OCI-LY7 (cell line): ENCODE results near the gene SOX12. TPM values are rescaled to one million over a fixed set of nuclear protein-coding genes. Genes with fewer than 3 reads are reported as not detected.
A peak's percentile ranks its signal among the peaks of the same experiment; 100 is the strongest.

ENCODE experiments used
- BruUV-seq: library from RNA; stranded (reverse); fragments of 400-500 nt; replicated peaks from 2 replicates; lab custom pipeline; 2021; lab: Mats Ljungman, UMichigan
- CTCF ChIA-PET: fragments of 300-600 bp; sonication (Branson Sonifier 250); formaldehyde crosslinking; loops from one replicate; lab custom pipeline; 2022; ENCODE audit warnings: antibody characterized with exemption; ENCODE audit not compliant: unreplicated experiment; lab: Charles Lee
- POLR2A ChIA-PET: fragments of 300-600 bp; sonication (Branson Sonifier 250); formaldehyde crosslinking; loops from one replicate; lab custom pipeline; 2022; ENCODE audit warnings: antibody characterized with exemption; lab: Charles Lee
- DNase-seq: peaks from one replicate; pipeline ENCODE4 v3.0.0-alpha.2; 2015; ENCODE audit warnings: low spot score
- H2AFZ ChIP-seq: fragments of 200-600 bp; sonication (generic), shearing (Covaris generic); 2 replicates; pipeline ENCODE4 v1.6.1; 2014; ENCODE audit warnings: mild to moderate bottlenecking, antibody characterized with exemption, low read length, moderate library complexity
- H3K27ac ChIP-seq: fragments of 200-600 bp; sonication (generic); 2 replicates; pipeline ENCODE4 v1.5.1; 2014; ENCODE audit warnings: mixed run types, low read depth, mild to moderate bottlenecking, moderate library complexity, low read length, inconsistent platforms; ENCODE audit not compliant: poor library complexity, severe bottlenecking
- H3K36me3 ChIP-seq: fragments of 200-600 bp; sonication (generic); 2 replicates; pipeline ENCODE4 v1.6.1; 2014; ENCODE audit warnings: mild to moderate bottlenecking, antibody characterized with exemption, low read length, moderate library complexity, mixed read lengths; ENCODE audit not compliant: insufficient read depth
- H3K4me1 ChIP-seq: fragments of 200-600 bp; sonication (generic); 2 replicates; pipeline ENCODE4 v1.5.1; 2014; ENCODE audit warnings: mild to moderate bottlenecking, low read length; ENCODE audit not compliant: insufficient read depth, poor library complexity, severe bottlenecking
- H3K4me2 ChIP-seq: fragments of 200-600 bp; sonication (generic); 2 replicates; pipeline ENCODE4 v1.6.1; 2014; ENCODE audit warnings: mild to moderate bottlenecking, low read length
- H3K4me3 ChIP-seq: fragments of 200-600 bp; sonication (generic); 2 replicates; pipeline ENCODE4 v1.5.1; 2014; ENCODE audit warnings: mild to moderate bottlenecking, low read depth, low read length; ENCODE audit not compliant: poor library complexity, severe bottlenecking
- H3K79me2 ChIP-seq: fragments of 200-600 bp; sonication (generic); 2 replicates; pipeline ENCODE4 v1.6.1; 2016; ENCODE audit warnings: low read depth, mild to moderate bottlenecking, low read length, moderate library complexity, mixed read lengths; ENCODE audit not compliant: insufficient read depth
- H3K9me2 ChIP-seq: fragments of 200-600 bp; sonication (generic); 2 replicates; pipeline ENCODE4 v1.6.1; 2016; ENCODE audit warnings: mild to moderate bottlenecking, low read length, mixed read lengths; ENCODE audit not compliant: insufficient read depth
- H3K9me3 ChIP-seq: fragments of 200-600 bp; sonication (generic); 2 replicates; pipeline ENCODE4 v1.6.1; 2014; ENCODE audit warnings: mild to moderate bottlenecking, mixed run types, low read length, mixed read lengths
- H4K20me1 ChIP-seq: fragments of 200-600 bp; sonication (generic); 2 replicates; pipeline ENCODE4 v1.6.1; 2014; ENCODE audit warnings: mild to moderate bottlenecking, antibody characterized with exemption, low read length, moderate library complexity, mixed read lengths; ENCODE audit not compliant: insufficient read depth
- EZH2phosphoT487 ChIP-seq: fragments of 200-600 bp; sonication (generic); IDR thresholded peaks from 2 replicates; pipeline ENCODE4 v1.6.1; 2018; ENCODE audit warnings: low read depth, borderline replicate concordance, mild to moderate bottlenecking, mixed run types, antibody characterized with exemption, low read length, moderate library complexity, mixed read lengths
- intact Hi-C: fragments of 100-400 bp; cut with micrococcal nuclease; formaldehyde crosslinking; loops from one replicate; pipeline ENCODE4 v1.10.0; 2022; ENCODE audit not compliant: unreplicated experiment
- total RNA-seq, 2 experiments: library from RNA; depleted of rRNA in 1 of 2; stranded (reverse); fragments of >200 nt in 1 of 2; shearing (Covaris generic) in 1 of 2; gene quantifications; 2 replicates each; pipeline ENCODE4 v1.2.3, GENCODE V29; 2014 to 2022
- TF ChIP-seq, protein P1 (sequence below): fragments of 200-600 bp; sonication (generic); conservative IDR thresholded peaks from 2 replicates; pipeline ENCODE4 v1.5.1; 2014; ENCODE audit warnings: mild to moderate bottlenecking, antibody characterized with exemption, low read length, moderate library complexity, mixed read lengths

Gene SOX12
- total RNA-seq, 2 experiments from 2014 or later, result 16.4 to 43.8 TPM

DNA sequence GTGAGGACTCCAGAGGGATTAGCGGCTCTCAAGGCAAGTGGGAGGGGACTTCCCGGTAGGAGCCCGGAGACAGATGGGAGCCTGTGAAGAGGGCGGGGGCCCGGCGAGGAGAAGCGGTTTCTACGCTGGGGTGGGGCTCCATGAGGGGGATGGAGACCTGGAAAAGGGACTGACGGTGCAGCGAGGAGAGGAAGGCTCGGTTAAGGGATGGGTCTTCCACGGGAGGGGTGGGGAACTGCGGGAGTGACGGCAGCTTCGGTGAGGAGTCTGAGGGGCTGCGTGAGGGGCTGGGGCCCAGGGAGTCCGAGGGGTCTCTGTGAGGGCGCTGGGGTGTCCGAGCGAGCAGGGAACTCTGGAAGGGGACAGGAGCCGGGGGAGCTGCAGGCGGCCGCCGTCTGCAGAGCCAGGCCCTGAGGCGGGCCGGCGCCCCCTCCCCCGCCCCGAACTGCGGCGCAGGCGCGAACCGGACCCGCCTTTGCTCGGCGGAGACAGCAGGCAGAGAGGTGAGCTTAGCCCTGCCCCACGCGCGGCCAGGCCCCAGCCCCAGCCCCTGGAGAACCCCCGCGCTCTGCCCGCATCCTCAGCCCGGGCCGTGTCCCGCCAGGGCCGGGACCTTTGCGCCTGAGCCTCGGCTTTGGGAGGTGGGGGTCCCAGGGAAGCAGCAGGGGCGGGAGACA is 21.4 kb downstream of the SOX12 start, which contains the start of gene NRSN2:
NRSN2 (plus strand) TSS at position 472 of the 677 bp plus-strand sequence. CDS start 2,533 bp downstream, outside the sequence.
- POLR2A ChIA-PET, result interaction anchor here (0.8 kb wide), 1 partner anchor 10 kb away, joined by 3 read pairs; no protein-coding TSS in a partner anchor
- peak within 1 kb of the TSS; percentile 67 for H3K4me3 ChIP-seq

DNA sequence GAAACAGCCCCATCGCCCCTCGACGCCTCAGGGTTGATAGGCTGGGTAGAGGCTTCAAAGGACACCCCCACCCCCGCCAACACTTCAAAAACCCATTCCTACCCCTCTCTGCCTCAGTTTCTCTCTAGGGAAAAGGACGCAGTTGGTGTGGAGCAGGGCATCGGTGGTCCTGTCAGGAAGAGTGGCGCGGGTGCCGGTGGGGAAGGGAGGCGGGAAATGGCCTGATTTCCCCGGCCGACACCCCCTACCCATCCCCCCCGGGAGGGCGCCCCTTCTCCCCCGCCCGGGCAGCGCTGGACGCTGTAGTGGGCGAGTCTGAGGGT is 21.9 kb downstream of the SOX12 start:
- ChIA-PET POLR2A (interaction anchor here (0.7 kb wide), 1 partner anchor 21 kb away, joined by 5 read pairs; no protein-coding TSS in a partner anchor), CTCF (no interaction called here)
- TF ChIP-seq, protein P1, sequence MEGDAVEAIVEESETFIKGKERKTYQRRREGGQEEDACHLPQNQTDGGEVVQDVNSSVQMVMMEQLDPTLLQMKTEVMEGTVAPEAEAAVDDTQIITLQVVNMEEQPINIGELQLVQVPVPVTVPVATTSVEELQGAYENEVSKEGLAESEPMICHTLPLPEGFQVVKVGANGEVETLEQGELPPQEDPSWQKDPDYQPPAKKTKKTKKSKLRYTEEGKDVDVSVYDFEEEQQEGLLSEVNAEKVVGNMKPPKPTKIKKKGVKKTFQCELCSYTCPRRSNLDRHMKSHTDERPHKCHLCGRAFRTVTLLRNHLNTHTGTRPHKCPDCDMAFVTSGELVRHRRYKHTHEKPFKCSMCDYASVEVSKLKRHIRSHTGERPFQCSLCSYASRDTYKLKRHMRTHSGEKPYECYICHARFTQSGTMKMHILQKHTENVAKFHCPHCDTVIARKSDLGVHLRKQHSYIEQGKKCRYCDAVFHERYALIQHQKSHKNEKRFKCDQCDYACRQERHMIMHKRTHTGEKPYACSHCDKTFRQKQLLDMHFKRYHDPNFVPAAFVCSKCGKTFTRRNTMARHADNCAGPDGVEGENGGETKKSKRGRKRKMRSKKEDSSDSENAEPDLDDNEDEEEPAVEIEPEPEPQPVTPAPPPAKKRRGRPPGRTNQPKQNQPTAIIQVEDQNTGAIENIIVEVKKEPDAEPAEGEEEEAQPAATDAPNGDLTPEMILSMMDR, result no peak
- TF ChIP-seq EZH2phosphoT487, result no peak
- BruUV-seq, result no TSS peak
- no peaks in the 10 kb centered on the region for H3K79me2 ChIP-seq
- H3K4me1 ChIP-seq, result peaks cover 7% of the 10 kb centered on the region
- peak overlapping the region; percentile 74 for H3K4me2 ChIP-seq
- H3K9me3 ChIP-seq, result no peaks in the 10 kb centered on the region
- H3K27ac ChIP-seq, result no peak overlapping the region
- peak overlapping the region; percentile 76; the same call in 1 of the 2 replicates for H2AFZ ChIP-seq
- intact Hi-C loops, result no loop called here
- no peaks in the 10 kb centered on the region for H3K36me3 ChIP-seq
- DNase-seq, result no peak
- no peaks in the 10 kb centered on the region for H4K20me1 ChIP-seq
- H3K9me2 ChIP-seq, result no peaks in the 10 kb centered on the region
- peak overlapping the region; percentile 67 for H3K4me3 ChIP-seq

More for the DNA sequence above, 21.4 kb downstream of the SOX12 start, which contains the start of gene NRSN2:
- BruUV-seq, result no TSS peak
- intact Hi-C loops, result no loop called here
- Histone ChIP-seq H3K79me2 (no peaks in the 10 kb centered on the region), H4K20me1 (no peaks in the 10 kb centered on the region), H3K27ac (no peak within 1 kb of the TSS), H3K9me3 (no peaks in the 10 kb centered on the region), H3K9me2 (no peaks in the 10 kb centered on the region), H3K36me3 (no peaks in the 10 kb centered on the region), H2AFZ (peak within 1 kb of the TSS; percentile 76), H3K4me2 (peak within 1 kb of the TSS; percentile 74), H3K4me1 (peaks cover 7% of the 10 kb centered on the region)
- DNase-seq, result no peak
- TF ChIP-seq, protein P1, result no peak
- CTCF ChIA-PET, result no interaction called here
